Central memory CD8-positive, alpha-beta T cell (primary cell): ENCODE measurements around the gene CADM2.

Experiments used
- ATAC-seq: fragments of 150-1000 bp; cut with Tn5 transposase; replicated peaks from 2 replicates; pipeline ENCODE4 v1.10.0; 2022; ENCODE audit warnings: mild to moderate bottlenecking, moderate FRiP score, moderate number of reproducible peaks; ENCODE audit not compliant: poor library complexity, severe bottlenecking; ENCODE audit errors: extremely low read depth
- DNase-seq, 2 donors: peaks; one replicate each; pipeline ENCODE4 v3.0.0; 2021; ENCODE audit warnings: low spot score in 2 of 2
- H3K27ac Mint-ChIP-seq: one replicate; pipeline ENCODE4 v1.8.0; 2022; ENCODE audit warnings: low read depth, mild to moderate bottlenecking, moderate library complexity, mixed read lengths
- H3K27me3 Mint-ChIP-seq: one replicate; pipeline ENCODE4 v1.8.0; 2022; ENCODE audit warnings: mixed read lengths
- H3K36me3 Mint-ChIP-seq: one replicate; pipeline ENCODE4 v1.8.0; 2022; ENCODE audit warnings: mild to moderate bottlenecking, moderate library complexity, mixed read lengths; ENCODE audit not compliant: insufficient read depth
- H3K4me1 Mint-ChIP-seq: one replicate; pipeline ENCODE4 v1.8.0; 2022; ENCODE audit warnings: mixed read lengths
- H3K4me3 Mint-ChIP-seq: one replicate; pipeline ENCODE4 v1.8.0; 2022; ENCODE audit warnings: mild to moderate bottlenecking, moderate library complexity, mixed read lengths
- H3K9me3 Mint-ChIP-seq: one replicate; pipeline ENCODE4 v1.8.0; 2022; ENCODE audit warnings: mixed read lengths

CADM2 gene

DNA sequence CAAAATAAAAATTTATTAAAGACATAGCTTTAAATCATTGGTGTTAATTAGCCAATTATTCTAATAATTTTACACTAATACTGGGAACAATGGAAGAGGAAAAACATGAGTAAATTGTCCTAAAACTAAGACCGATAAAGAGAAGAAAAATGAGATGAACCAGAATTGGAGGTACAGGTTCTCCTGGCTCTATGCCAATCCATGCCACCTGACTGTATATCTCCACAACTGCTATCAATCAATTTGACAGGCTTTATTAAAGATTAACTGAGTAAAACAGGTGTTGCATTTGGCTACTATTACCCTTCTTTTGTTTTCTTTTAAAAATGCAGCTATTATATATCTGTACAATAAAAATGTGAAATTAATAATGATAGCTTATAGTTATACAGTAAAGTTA lies 850.0 kb downstream of the CADM2 start:
- Mint-ChIP-seq H3K27ac (no peak overlapping the region), H3K4me3 (no peak overlapping the region), H3K9me3 (peaks cover 26% of the 10 kb centered on the region), H3K27me3 (no peaks in the 10 kb centered on the region), H3K4me1 (no peaks in the 10 kb centered on the region), H3K36me3 (peaks cover 4% of the 10 kb centered on the region)
- no peak for ATAC-seq
- DNase-seq = no peak

DNA sequence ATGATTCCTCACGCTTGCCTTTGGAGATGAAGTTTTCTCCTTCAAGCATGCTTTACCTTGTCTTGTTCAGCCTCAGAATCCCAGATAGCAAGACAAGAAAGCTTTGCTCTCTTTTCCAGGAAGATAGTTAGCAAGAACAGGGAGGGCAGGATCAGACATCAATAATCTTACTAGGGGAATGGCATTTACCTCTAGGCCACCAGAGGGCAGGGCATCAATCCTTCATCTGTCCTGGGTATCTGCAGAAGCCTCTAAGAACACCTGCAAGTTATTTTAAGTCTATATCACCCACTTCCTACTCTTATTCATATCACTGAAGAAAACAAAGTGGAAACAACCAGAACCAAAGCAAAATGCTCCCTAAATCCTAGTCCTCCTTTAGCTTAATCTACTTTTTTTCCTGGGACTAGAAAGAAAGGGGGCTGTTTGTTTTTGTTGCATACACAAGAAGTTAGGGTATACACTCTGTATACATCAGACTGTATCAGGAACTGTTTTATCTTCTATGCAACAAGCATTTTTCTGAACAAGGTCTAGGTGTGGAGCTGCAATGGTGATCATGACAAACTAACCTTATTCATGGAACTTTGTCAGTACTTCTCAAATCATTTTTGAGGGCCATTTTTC lies 862.5 kb downstream of the CADM2 start:
- no peaks in the 10 kb centered on the region for H3K27me3 Mint-ChIP-seq
- H3K9me3 Mint-ChIP-seq = peaks cover 8% of the 10 kb centered on the region
- DNase-seq = no peak
- no peak for ATAC-seq
- no peaks in the 10 kb centered on the region for H3K4me1 Mint-ChIP-seq
- no peak overlapping the region for H3K4me3 Mint-ChIP-seq
- H3K36me3 Mint-ChIP-seq = no peaks in the 10 kb centered on the region
- no peak overlapping the region for H3K27ac Mint-ChIP-seq

DNA sequence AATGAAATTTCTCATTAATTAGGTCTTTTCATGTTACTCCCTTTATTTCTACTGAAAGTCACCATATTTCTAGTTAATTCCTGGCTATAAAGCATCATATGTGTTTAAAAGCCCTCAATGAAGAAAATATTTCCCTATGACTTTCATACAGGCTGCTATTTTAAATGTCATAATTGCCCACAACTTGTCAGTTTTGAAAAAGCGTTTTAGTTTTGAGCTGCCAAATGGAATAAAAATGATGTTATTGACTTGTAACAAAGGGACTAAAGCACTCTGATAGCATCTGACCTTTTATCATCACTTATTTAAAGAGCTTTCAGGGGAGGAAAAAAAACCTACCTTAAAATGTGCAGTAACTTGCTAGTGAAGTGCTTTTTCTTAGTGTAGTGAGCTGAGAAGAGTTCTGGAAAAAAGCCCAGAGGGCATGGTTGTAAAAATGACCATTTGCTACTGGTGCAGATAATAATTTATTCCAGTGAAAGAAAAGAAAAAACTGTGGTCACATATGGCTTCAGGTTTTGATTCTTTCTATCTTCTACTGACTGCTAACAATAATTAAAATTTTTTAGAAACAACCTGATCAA lies 877.2 kb downstream of the CADM2 start:
- H3K27ac Mint-ChIP-seq = no peak overlapping the region
- no peak for ATAC-seq
- H3K27me3 Mint-ChIP-seq = no peaks in the 10 kb centered on the region
- peaks cover 2% of the 10 kb centered on the region for H3K36me3 Mint-ChIP-seq
- H3K4me3 Mint-ChIP-seq = no peak overlapping the region
- DNase-seq = no peak
- H3K4me1 Mint-ChIP-seq = no peaks in the 10 kb centered on the region
- H3K9me3 Mint-ChIP-seq = peaks cover 10% of the 10 kb centered on the region

DNA sequence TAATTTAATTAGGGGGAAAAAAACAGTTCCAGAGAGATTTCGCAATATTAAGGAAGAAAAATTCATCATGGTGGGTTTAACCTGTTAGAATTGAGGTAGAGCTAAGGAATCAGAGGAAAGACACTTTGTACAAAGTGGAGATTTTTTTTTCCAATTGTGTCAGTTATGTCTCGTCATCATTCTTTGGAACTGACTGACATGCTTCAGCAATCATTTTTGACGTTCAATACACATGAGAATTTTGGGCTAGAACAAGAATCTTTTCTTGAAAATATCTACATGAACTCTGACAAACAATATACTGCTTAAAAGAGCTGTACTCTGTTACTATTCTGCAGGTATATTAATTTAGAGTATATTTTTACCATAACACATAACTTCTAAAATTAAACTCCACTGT lies 878.6 kb downstream of the CADM2 start:
- peaks cover 2% of the 10 kb centered on the region for H3K36me3 Mint-ChIP-seq
- no peak overlapping the region for H3K4me3 Mint-ChIP-seq
- no peaks in the 10 kb centered on the region for H3K27me3 Mint-ChIP-seq
- no peaks in the 10 kb centered on the region for H3K4me1 Mint-ChIP-seq
- no peak for ATAC-seq
- no peak overlapping the region for H3K27ac Mint-ChIP-seq
- no peaks in the 10 kb centered on the region for H3K9me3 Mint-ChIP-seq
- no peak for DNase-seq

DNA sequence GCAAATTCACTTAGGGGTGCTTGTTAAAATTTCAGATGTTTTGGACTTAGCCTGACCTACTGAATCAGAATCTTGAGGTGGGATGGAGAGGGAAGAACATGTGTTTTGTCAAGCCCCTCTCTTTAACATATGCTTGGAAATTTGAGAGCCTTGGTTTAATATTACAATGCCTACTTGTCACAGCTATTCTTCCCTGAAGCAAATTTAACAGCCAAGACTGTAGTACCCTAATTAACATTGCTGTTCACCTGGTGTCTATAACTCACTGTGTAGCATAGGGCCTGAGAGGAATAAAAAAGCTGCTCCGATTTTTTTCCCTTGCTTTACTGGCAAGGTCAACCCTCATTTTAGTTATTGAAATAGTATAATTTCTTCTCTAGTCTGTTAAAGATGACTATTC lies 880.1 kb downstream of the CADM2 start:
- H3K36me3 Mint-ChIP-seq = peaks cover 2% of the 10 kb centered on the region
- no peak overlapping the region for H3K4me3 Mint-ChIP-seq
- no peaks in the 10 kb centered on the region for H3K4me1 Mint-ChIP-seq
- H3K9me3 Mint-ChIP-seq = no peaks in the 10 kb centered on the region
- DNase-seq (no peak), ATAC-seq (no peak)
- H3K27me3 Mint-ChIP-seq = no peaks in the 10 kb centered on the region
- H3K27ac Mint-ChIP-seq = no peak overlapping the region

DNA sequence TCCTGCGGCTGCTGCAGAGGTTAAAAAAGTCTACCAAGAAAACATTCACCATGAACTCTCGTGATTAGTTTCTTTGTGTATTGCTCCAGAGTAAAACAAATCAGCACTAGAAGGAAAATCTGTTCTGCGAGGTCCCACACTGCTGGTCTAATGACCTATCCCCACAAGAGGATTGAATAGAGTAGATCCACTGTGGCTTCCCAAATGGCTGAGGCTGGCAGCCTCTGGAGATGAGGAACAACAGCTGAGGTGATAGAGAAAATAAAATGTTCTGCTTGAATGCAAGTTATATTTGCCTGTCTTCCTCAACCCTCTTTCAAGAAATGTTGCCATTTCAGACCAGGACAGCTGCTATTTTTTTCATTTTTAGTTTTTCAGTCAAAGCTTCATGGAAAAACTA lies 883.3 kb downstream of the CADM2 start:
- Mint-ChIP-seq H3K4me1 (no peaks in the 10 kb centered on the region), H3K27ac (no peak overlapping the region), H3K9me3 (no peaks in the 10 kb centered on the region), H3K27me3 (no peaks in the 10 kb centered on the region), H3K36me3 (no peaks in the 10 kb centered on the region), H3K4me3 (no peak overlapping the region)
- no peak for ATAC-seq
- no peak for DNase-seq

DNA sequence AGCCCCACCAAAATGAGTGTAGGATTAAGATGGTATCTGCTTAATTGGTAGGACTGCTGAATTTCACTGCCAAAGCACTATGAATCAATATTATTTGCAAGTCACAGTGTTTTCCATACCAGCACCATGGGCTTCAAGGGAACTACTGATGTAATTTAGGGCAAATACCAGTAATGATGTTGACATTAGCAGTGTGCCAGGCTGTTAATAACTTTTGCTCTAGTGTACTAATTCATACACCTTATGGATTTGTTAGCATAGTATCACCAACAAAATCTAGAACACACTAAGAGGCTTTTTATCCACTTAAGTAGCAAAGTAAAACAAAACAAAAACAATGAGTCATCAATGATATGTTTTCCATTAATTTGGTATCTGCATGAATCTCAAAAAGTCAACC lies 888.2 kb downstream of the CADM2 start:
- H3K27me3 Mint-ChIP-seq = no peaks in the 10 kb centered on the region
- H3K4me1 Mint-ChIP-seq = no peaks in the 10 kb centered on the region
- H3K4me3 Mint-ChIP-seq = no peak overlapping the region
- no peak overlapping the region for H3K27ac Mint-ChIP-seq
- H3K9me3 Mint-ChIP-seq = peaks cover 5% of the 10 kb centered on the region
- H3K36me3 Mint-ChIP-seq = no peaks in the 10 kb centered on the region
- ATAC-seq (no peak), DNase-seq (no peak)

DNA sequence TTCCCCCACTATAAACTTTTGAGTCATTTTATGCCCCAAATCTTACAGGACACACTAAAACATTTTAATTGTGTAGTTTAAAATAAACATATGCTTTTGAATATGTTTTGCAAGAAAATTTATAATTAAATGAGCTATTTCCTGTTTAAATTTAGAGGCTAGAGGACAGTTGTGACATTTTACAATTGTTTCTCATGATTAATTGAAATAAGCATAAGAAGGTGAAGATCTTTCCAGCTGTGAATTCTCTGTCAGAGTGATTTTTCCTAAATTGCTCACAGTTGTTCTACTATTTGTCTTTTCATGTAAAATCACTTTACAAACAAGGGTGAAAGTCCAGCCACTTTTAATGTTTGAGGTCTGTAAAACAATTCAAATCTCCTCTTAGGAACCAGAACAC lies 892.3 kb downstream of the CADM2 start:
- H3K36me3 Mint-ChIP-seq = no peaks in the 10 kb centered on the region
- peaks cover 5% of the 10 kb centered on the region for H3K9me3 Mint-ChIP-seq
- no peak overlapping the region for H3K27ac Mint-ChIP-seq
- DNase-seq (no peak), ATAC-seq (no peak)
- no peak overlapping the region for H3K4me3 Mint-ChIP-seq
- no peaks in the 10 kb centered on the region for H3K4me1 Mint-ChIP-seq
- no peaks in the 10 kb centered on the region for H3K27me3 Mint-ChIP-seq

DNA sequence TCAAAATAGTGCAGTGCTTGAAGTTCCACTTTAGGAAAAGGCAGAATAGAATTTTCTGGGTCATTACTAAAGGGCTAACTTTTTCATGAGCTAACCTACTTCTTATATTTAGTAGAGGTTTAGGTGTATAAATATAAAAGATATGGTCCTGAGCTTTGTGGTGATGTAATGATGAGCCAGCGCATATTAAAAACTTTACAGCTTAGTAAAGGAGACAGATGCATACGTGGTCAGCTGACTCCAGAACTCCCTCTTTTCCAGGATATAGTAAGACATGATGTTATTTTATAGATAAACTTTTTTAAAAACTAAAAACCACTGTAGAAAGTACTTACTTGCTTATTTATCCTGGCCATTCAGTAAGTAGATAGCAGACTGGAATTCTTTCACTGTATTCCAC lies 895.0 kb downstream of the CADM2 start:
- H3K27me3 Mint-ChIP-seq = no peaks in the 10 kb centered on the region
- no peak overlapping the region for H3K4me3 Mint-ChIP-seq
- H3K9me3 Mint-ChIP-seq = peaks cover 5% of the 10 kb centered on the region
- no peaks in the 10 kb centered on the region for H3K36me3 Mint-ChIP-seq
- no peaks in the 10 kb centered on the region for H3K4me1 Mint-ChIP-seq
- ATAC-seq (no peak), DNase-seq (no peak)
- H3K27ac Mint-ChIP-seq = no peak overlapping the region

DNA sequence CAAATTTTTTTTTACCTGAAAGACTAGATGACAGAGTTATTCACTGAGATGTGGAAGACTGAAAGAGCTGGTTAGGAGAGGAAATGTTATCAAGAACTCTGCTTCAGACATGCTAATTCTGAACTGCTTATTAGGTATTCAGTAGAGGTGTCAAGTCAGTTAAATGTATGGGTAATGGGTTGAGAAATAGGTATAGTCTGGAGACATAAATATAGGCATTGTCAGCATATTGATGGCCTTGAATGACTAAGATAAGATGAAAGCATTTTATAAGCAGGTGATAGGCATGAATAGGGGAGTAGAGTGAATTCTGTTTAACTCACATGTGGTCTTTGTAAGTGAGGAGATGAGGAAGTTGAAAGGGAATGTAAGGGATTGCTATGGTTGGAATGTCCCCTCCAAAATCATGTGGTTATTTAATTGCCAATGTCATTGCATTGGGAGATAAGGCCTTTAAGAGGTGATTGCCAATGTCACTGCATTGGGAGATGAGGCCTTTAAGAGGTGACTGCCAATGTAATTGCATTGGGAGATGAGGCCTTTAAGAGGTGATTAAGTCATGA lies 904.2 kb downstream of the CADM2 start:
- no peak for DNase-seq

DNA sequence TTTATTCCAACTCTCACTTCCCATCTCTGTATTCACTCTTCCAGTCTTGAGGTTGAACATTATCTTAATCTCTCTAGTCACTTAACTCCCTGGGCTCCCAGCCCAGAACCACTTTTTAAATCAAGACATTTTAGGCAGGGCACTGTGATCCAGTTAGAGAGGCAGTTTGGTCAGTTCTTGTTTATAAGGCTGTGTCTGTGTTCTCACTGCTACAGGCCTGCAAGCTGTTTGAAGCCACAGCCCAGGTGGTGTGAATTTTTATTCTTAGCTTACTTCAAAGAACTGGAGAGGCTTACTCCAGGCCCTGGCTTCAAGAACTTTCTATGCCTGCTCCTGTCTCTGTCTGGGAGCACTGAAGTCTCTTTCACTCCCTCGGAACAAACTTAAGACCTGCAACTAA lies 906.1 kb downstream of the CADM2 start:
- Mint-ChIP-seq H3K27me3 (no peaks in the 10 kb centered on the region), H3K4me1 (no peaks in the 10 kb centered on the region), H3K36me3 (no peaks in the 10 kb centered on the region), H3K4me3 (no peak overlapping the region), H3K9me3 (peaks cover 33% of the 10 kb centered on the region), H3K27ac (no peak overlapping the region)
- ATAC-seq (no peak), DNase-seq (no peak)

More for the DNA sequence above, 904.2 kb downstream of the CADM2 start:
- no peak overlapping the region for H3K27ac Mint-ChIP-seq
- no peaks in the 10 kb centered on the region for H3K27me3 Mint-ChIP-seq
- H3K36me3 Mint-ChIP-seq = no peaks in the 10 kb centered on the region
- no peaks in the 10 kb centered on the region for H3K4me1 Mint-ChIP-seq
- H3K9me3 Mint-ChIP-seq = peaks cover 38% of the 10 kb centered on the region
- ATAC-seq = no peak
- H3K4me3 Mint-ChIP-seq = no peak overlapping the region

DNA sequence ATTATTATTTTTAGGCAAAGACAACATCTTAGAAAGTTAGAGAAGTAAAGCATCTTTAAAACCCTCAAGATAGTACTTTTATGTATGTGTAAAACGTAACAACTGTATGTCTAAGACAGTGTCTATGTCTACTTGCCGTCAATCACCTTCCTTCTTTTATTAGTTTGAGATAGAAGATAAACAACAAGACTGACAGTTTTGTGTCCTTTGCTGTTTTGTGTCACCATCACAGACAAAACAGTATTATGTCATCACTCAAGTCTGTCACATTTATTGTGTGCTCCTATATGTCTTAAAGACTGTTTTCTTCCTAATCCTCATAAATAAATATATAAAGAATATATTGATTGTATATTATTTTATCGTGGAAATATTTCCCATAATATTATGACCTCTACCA lies 908.3 kb downstream of the CADM2 start:
- Mint-ChIP-seq H3K4me3 (no peak overlapping the region), H3K27me3 (no peaks in the 10 kb centered on the region), H3K36me3 (no peaks in the 10 kb centered on the region), H3K9me3 (peaks cover 28% of the 10 kb centered on the region), H3K27ac (no peak overlapping the region), H3K4me1 (no peaks in the 10 kb centered on the region)
- DNase-seq (no peak), ATAC-seq (no peak)

DNA sequence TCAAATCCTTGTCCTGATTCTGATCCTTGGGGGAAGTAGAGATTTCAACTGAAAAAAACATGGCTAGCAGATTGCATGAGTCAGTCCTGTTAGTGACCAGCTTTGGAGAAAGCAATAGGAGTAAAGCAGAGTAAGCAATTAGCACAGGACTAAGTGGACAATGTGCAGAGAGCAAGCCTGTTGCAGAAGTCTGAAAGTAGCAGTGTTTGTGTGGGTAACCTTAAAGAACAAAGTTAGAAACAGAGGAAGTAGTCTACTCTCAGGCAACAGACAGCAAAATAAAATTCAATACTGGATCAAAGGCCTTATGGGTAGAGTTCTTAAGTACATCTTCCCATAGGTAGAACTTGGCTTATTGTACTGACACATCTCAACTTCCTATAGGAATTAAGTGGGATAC lies 916.8 kb downstream of the CADM2 start:
- Mint-ChIP-seq H3K27ac (no peak overlapping the region), H3K4me1 (no peaks in the 10 kb centered on the region), H3K27me3 (no peaks in the 10 kb centered on the region), H3K4me3 (no peak overlapping the region), H3K36me3 (no peaks in the 10 kb centered on the region), H3K9me3 (peaks cover 10% of the 10 kb centered on the region)
- ATAC-seq = no peak
- no peak for DNase-seq
